IPS-18a (cell line): ENCODE results near the gene ZNF79.

Source experiments
- H3K27ac ChIP-seq: one replicate; pipeline ENCODE4 v1.5.1; 2013; ENCODE audit warnings: low read length
- H3K27me3 ChIP-seq: one replicate; pipeline ENCODE4 v1.6.1; 2013; ENCODE audit warnings: mild to moderate bottlenecking, low read length; ENCODE audit not compliant: control insufficient read depth, insufficient read depth
- H3K36me3 ChIP-seq: one replicate; pipeline ENCODE4 v1.6.1; 2013; ENCODE audit warnings: low read depth, low read length; ENCODE audit not compliant: control insufficient read depth
- H3K4me1 ChIP-seq: one replicate; pipeline ENCODE4 v1.6.1; 2013; ENCODE audit warnings: low read depth, low read length; ENCODE audit not compliant: control insufficient read depth
- H3K4me3 ChIP-seq: one replicate; pipeline ENCODE4 v1.5.1; 2013; ENCODE audit warnings: low read length
- H3K9ac ChIP-seq: one replicate; pipeline ENCODE4 v1.6.1; 2013; ENCODE audit warnings: mild to moderate bottlenecking, low read length, moderate library complexity
- H3K9me3 ChIP-seq: one replicate; pipeline ENCODE4 v1.6.1; 2013; ENCODE audit warnings: low read depth, low read length; ENCODE audit not compliant: control insufficient read depth

Gene ZNF79

GRCh38 chr9:127417131-127418036, 6.8 kb upstream of the ZNF79 start:
- H3K36me3 ChIP-seq: no peaks in the 10 kb centered on the region
- no peaks in the 10 kb centered on the region for H3K4me1 ChIP-seq
- no peaks in the 10 kb centered on the region for H3K27me3 ChIP-seq
- no peak overlapping the region for H3K9ac ChIP-seq
- no peak overlapping the region for H3K27ac ChIP-seq
- no peak overlapping the region for H3K4me3 ChIP-seq
- no peaks in the 10 kb centered on the region for H3K9me3 ChIP-seq

GRCh38 chr9:127418037-127418471, 6.1 kb upstream of the ZNF79 start:
- Histone ChIP-seq H3K36me3 (no peaks in the 10 kb centered on the region), H3K9ac (no peak overlapping the region), H3K27ac (no peak overlapping the region), H3K9me3 (no peaks in the 10 kb centered on the region), H3K27me3 (no peaks in the 10 kb centered on the region), H3K4me3 (no peak overlapping the region), H3K4me1 (no peaks in the 10 kb centered on the region)

DNA sequence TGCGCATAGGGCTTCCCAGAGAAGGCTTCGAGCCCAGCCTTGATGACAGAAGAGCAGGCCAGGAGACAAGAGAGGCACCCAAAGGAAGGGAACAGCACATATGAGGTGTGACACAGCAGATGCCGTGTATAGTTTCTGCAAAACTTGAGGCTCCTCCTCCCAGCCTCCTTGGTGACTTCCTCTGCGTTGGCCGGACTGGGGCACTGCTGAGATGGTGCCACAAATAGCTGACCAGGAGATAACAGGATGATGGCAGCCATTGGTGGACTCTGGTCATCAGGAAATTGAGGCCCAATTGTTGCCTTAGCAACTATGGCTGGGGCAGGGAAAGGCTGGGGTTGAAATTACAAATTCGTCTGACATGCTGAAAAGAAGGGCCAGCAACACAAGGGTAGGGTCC, 4.8 kb upstream of the ZNF79 start:
- Histone ChIP-seq H3K36me3 (no peaks in the 10 kb centered on the region), H3K4me1 (no peaks in the 10 kb centered on the region), H3K4me3 (no peak overlapping the region), H3K9ac (no peak overlapping the region), H3K27me3 (no peaks in the 10 kb centered on the region), H3K27ac (no peak overlapping the region), H3K9me3 (no peaks in the 10 kb centered on the region)

DNA sequence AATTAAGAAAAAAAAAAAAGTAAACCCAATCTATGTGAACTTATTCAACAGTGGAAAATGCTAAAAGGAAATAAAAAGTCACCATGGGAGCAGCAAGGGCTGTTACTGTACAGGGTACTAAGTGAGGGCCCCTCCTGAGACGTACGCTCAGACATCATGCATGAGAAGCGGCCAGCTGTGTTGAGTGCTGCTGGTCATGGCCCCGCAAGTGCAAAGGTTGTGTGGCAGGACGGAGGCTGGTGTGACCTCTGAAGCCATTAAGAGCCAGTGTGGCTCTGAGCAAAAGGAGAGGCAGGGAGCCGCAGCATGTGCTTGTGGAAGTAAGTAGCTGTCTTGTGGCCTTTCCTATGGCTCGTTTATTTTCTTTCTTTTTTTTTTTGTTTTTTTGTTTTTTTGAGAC, 3.1 kb upstream of the ZNF79 start:
- Histone ChIP-seq H3K27ac (no peak overlapping the region), H3K4me1 (peaks cover 4% of the 10 kb centered on the region), H3K4me3 (no peak overlapping the region), H3K27me3 (no peaks in the 10 kb centered on the region), H3K9ac (no peak overlapping the region), H3K9me3 (no peaks in the 10 kb centered on the region), H3K36me3 (no peaks in the 10 kb centered on the region)

- no peaks in the 10 kb centered on the region for H3K27me3 ChIP-seq
- no peaks in the 10 kb centered on the region for H3K36me3 ChIP-seq
- no peak overlapping the region for H3K27ac ChIP-seq
- H3K9ac ChIP-seq: no peak overlapping the region
- H3K4me3 ChIP-seq: peak overlapping the region; percentile 96
- H3K9me3 ChIP-seq: no peaks in the 10 kb centered on the region
- peaks cover 4% of the 10 kb centered on the region for H3K4me1 ChIP-seq
Observed at GRCh38 chr9:127422133-127422782, 1.9 kb upstream of the ZNF79 start.

DNA sequence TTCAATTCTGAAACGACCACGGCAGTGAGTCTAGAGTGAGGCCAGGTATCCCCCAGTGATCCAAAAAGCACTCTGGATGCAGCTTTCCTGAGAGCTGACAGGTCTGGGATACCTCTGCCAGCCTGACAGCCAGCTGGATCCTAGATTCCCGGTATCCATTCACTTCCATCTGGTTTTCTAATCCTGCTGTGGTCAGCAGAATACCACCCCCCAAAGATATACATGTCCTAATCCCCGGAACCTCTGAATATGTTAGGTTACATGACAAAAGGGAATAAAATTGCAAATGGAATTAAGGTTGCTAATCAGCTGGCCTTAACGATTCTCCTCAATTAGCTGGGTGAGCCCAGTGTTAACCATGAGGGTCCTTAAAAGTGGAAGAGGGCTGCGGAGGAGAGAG, 1.4 kb upstream of the ZNF79 start:
- Histone ChIP-seq H3K4me3 (peak overlapping the region; percentile 96), H3K4me1 (peaks cover 4% of the 10 kb centered on the region), H3K36me3 (no peaks in the 10 kb centered on the region), H3K27me3 (no peaks in the 10 kb centered on the region), H3K27ac (no peak overlapping the region), H3K9me3 (no peaks in the 10 kb centered on the region), H3K9ac (peak overlapping the region; percentile 74)

DNA sequence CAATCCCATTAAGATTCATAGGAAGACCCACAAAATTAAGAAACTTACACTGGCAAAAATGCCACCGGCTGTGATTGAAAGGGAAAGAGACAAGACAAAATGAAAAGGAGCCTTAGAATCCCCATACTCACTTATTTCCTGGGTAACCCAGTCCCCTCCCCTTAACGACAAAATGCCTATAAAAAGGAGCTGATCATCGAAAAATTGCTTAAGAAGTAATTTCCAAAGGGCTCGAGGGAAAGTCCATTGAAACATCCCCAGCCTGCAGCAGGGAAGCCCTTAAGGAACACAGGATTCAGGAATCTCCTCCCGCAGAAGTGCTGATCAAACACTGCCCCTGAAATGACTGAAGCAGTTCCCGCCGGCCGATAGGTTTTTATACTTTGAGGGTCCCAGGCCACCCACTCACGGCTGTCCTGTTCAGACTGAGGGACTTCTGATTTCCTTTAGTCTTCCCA, 677 bp upstream of the ZNF79 start:
- Histone ChIP-seq H3K36me3 (no peaks in the 10 kb centered on the region), H3K4me3 (peak overlapping the region; percentile 96), H3K9me3 (no peaks in the 10 kb centered on the region), H3K4me1 (peaks cover 4% of the 10 kb centered on the region), H3K27me3 (no peaks in the 10 kb centered on the region), H3K27ac (peak overlapping the region; percentile 94), H3K9ac (peak overlapping the region; percentile 74)

DNA sequence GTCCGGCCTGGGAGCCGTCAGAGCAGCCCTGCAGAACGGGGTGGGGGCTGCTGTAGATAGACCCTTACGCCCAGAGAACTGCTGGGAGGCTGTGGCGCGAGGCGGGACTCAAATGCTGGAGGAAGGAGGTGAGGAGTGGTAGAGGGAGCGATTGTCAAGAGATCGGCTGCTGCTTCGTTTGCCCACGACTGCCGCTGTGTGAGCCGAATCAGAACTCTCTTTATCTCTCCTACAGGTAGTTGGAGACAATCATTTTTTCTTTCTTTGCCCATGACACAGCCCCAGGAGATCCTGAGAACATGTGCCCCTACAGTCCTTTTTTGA, 456 bp downstream of the ZNF79 start:
- H3K36me3 ChIP-seq: peaks cover 8% of the 10 kb centered on the region
- H3K27ac ChIP-seq: no peak overlapping the region
- peak overlapping the region; percentile 96 for H3K4me3 ChIP-seq
- no peaks in the 10 kb centered on the region for H3K9me3 ChIP-seq
- no peaks in the 10 kb centered on the region for H3K27me3 ChIP-seq
- H3K4me1 ChIP-seq: peaks cover 4% of the 10 kb centered on the region
- H3K9ac ChIP-seq: peak overlapping the region; percentile 74

GRCh38 chr9:127426756-127427155, 2.6 kb downstream of the ZNF79 start:
- H3K36me3 ChIP-seq: peaks cover 17% of the 10 kb centered on the region

GRCh38 chr9:127428348-127428747, 4.2 kb downstream of the ZNF79 start:
- Histone ChIP-seq H3K27me3 (no peaks in the 10 kb centered on the region), H3K36me3 (peaks cover 22% of the 10 kb centered on the region), H3K4me1 (peaks cover 4% of the 10 kb centered on the region), H3K27ac (no peak overlapping the region), H3K4me3 (no peak overlapping the region), H3K9ac (no peak overlapping the region), H3K9me3 (no peaks in the 10 kb centered on the region)

More at GRCh38 chr9:127426756-127427155, 2.6 kb downstream of the ZNF79 start:
- no peaks in the 10 kb centered on the region for H3K27me3 ChIP-seq
- H3K4me1 ChIP-seq: peaks cover 4% of the 10 kb centered on the region
- no peaks in the 10 kb centered on the region for H3K9me3 ChIP-seq
- H3K27ac ChIP-seq: no peak overlapping the region
- H3K9ac ChIP-seq: no peak overlapping the region
- H3K4me3 ChIP-seq: no peak overlapping the region

DNA sequence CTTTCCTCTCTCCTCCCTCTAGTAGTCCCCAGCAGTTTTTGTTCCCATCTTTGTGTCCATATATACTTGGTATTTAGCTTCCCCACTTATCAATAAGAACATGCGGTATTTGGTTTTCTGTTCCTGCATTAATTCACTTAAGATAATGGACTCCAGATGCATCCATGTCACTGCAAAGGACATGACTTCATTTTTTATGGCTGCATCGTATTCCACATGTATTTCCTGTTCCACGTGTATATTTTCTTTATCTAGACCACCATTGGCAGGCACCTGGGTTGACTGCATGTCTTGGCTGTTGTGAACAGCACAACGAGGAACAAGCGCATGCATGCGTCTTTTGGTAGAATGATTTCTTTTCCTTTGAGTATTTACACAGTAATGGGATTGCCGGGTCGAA, 6.2 kb downstream of the ZNF79 start:
- Histone ChIP-seq H3K27ac (no peak overlapping the region), H3K9ac (no peak overlapping the region), H3K9me3 (no peaks in the 10 kb centered on the region), H3K27me3 (no peaks in the 10 kb centered on the region), H3K4me3 (no peak overlapping the region), H3K36me3 (peaks cover 40% of the 10 kb centered on the region), H3K4me1 (no peaks in the 10 kb centered on the region)
